Fibroblast of skin of back (primary cell): ENCODE measurements around the gene SOX5.
"Not testable (repeated sequence)": the region's sequence is repeated elsewhere in the genome, so short reads cannot be mapped to it uniquely, and the experiment has no call there.

Source experiments
- DNase-seq: peaks from one replicate; pipeline ENCODE4 v3.0.0-alpha.2; 2013

The SOX5 gene

GRCh38 chr12:23534196-23534595 is 415.3 kb downstream of the SOX5 start:
- DNase-seq, result no peak

- no peak for DNase-seq
These were observed 415.8 kb downstream of the SOX5 start for GRCh38 chr12:23533699-23534098.

- no peak for DNase-seq
These were observed 416.2 kb downstream of the SOX5 start for GRCh38 chr12:23533265-23533664.

DNA sequence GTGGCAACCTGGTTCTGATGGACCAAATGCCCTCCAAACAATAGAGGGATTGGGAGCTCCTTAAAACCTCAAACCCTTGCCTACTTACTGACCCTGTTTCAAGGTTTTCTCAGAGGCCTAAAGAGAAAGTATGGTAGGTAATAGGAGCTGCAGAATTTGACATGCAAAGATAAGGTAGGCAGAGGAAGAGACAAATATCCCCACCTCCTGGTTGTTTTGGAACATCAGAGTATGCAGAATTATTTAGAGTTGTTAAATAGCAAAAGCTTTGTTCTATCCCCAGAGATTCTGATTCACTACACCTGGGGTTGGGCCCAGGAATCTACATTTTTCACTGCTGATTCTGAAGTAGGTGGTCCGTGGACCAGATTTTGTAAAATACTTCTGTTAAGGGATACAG is 421.2 kb downstream of the SOX5 start:
- DNase-seq, result no peak

DNA sequence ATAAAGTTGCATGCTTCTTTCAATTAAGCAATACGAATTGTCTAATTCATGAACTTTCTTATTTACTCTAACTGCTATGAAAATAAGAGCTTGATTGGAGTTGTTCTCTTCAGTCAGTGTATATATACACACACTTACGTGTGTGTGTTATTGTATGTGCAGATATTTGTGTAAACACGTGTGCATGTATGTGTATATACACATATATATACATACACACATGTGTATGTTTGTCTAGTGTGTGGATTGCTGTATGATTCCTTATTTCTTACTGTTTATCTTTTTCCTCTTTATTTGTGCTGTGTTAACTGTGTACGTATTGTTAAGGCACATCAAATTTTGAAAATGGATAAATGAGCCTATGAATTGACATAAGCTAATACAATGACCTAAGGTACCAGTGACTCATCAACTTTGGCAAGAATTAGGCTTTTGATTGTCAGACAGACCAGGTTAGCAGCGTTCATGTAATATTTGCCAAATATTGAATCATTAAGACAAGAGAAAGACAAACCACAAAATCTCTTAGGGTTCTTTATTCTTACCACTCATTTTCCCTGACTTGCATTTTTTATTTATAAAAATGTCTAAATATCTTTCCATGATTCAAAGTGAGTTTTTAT is 423.9 kb downstream of the SOX5 start:
- DNase-seq, result no peak

- DNase-seq, result no peak
These were observed 426.1 kb downstream of the SOX5 start for GRCh38 chr12:23523339-23523738.

DNA sequence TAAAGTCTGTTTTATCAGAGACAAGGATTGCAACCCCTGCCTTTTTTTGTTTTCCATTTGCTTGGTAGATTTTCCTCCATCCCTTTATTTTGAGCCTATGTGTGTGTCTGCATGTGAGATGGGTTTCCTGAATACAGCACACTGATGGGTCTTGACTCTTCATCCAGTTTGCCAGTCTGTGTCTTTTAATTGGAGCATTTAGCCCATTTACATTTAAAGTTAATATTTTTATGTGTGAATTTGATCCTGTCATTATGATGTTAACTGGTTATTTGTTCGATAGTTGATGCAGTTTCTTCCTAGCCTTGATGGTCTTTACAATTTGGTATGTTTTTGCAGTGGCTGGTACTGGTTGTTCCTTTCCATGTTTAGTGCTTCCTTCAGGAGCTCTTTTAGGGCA is 430.0 kb downstream of the SOX5 start:
- not testable (repeated sequence) for DNase-seq

DNA sequence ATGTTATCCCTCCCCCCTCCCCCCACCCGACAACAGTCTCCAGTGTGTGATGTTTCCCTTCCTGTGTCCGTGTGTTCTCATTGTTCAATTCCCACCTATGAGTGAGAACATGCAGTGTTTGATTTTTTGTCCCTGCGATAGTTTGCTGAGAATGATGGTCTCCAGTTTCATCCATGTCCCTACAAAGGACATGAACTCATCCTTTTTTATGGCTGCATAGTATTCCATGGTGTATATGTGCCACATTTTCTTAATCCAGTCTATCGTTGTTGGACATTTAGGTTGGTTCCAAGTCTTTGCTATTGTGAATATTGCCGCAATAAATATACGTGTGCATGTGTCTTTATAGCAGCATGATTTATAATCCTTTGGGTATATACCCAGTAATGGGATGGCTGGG is 433.7 kb downstream of the SOX5 start:
- not testable (repeated sequence) for DNase-seq

GRCh38 chr12:23510484-23510883 is 439.0 kb downstream of the SOX5 start:
- DNase-seq, result no peak

GRCh38 chr12:23509832-23510231 is 439.6 kb downstream of the SOX5 start:
- not testable (repeated sequence) for DNase-seq

DNA sequence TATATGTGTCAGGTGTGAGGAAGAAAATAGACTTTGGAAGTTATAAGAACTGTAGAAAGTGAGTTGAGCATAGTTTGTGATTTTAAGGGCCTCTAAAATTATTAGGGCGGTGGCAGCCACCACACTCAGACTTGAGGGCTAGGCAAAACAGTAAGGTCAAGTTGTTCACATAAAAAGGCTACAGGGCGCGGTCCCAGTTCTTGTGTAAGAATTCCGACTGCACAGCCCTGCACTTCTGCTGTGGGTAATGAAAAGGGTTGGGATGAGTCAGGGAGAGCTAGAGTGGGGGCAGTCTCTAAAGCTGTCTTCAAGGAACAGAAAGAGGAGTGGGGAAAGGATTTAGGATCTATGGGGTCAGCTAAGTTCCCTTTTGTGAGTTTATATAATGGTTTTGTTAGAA is 441.7 kb downstream of the SOX5 start:
- DNase-seq, result not testable (repeated sequence)

- not testable (repeated sequence) for DNase-seq
These were observed 443.7 kb downstream of the SOX5 start for GRCh38 chr12:23505736-23506135.

DNA sequence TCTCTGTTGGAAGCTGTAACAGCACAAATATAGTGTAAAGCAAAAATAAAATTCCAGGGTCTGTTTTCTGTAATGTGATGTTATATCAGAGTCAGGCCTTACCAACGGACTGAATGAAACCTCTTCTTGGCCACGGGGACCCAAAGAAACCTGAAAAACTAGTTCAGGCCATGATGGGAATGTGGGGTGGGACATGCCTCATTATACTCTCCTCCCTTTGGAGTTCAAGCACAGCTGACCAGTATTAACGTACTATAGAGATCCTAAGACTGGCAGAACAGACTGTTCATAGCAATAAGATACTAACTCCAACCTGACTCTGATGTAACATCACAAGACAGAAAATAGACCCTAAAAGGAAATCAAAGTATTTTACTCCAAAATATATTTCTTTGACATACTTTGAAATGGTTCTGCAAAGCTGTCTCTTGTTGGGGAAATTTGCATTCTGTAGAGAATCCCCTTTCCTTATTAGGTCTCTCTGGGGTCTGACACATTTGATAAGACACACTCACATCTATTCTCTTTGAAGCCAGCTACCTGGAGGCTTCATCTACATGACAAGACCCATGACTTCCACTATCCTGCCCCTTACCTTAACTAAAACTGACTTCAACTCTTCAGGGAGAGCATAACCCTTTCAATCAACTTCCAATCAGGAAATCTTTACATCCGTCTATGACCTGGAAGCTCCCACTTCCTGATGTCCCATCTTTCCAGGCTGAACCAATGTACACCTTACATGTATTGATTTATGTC is 444.6 kb downstream of the SOX5 start:
- no peak for DNase-seq

- no peak for DNase-seq
These were observed 445.4 kb downstream of the SOX5 start for GRCh38 chr12:23504043-23504442.

- DNase-seq, result no peak
These were observed 445.9 kb downstream of the SOX5 start for GRCh38 chr12:23503544-23503943.

GRCh38 chr12:23502259-23502658 is 447.2 kb downstream of the SOX5 start:
- no peak for DNase-seq

DNA sequence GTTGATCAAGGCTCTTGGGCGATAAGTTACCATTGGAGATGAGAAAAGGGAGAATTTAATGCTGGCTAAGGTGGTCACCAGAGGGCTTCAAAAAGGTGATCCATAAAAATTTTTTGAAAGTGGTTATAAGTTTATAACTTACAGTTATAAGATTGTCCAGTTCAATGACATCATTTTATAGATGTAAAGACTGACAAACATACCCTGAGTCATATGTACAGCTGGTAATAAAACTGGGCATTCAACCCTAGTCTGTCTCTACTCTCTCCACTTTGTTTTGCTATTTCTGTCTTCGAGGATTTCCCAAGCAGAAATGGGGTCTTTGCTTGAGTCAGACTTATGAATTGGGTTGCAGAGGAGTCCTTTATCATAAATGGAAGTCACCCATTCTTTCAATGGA is 454.0 kb downstream of the SOX5 start:
- no peak for DNase-seq

GRCh38 chr12:23493672-23494071 is 455.8 kb downstream of the SOX5 start:
- no peak for DNase-seq

- not testable (repeated sequence) for DNase-seq
These were observed 458.4 kb downstream of the SOX5 start for GRCh38 chr12:23491029-23491428.

GRCh38 chr12:23488130-23488529 is 461.3 kb downstream of the SOX5 start:
- DNase-seq, result no peak

DNA sequence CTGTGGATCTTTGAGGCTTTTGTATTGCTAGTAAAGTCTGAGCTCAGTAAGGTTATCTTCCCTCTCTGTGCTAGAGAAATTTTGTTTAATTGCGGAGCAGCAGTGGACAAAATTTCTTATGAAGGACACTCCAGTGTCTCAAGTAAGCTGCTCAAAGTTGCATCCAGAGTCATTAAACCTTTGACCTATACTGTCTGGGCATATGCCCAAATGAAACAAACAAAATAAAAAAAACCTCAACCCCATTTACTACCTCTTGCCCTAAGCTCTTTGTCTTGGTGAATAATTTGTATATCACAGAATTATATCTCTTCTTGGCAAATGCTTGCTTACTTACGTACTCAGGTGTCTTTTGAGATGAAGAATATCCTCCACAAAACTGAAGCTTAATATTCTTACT is 465.2 kb downstream of the SOX5 start:
- no peak for DNase-seq

GRCh38 chr12:23482571-23482970 is 466.9 kb downstream of the SOX5 start:
- DNase-seq, result no peak
